Omental fat pad (tissue), 4 donors: ENCODE results near the gene AARSD1. TPM values are rescaled to one million over a fixed set of nuclear protein-coding genes. Genes with fewer than 3 reads are reported as not detected.
"Not testable (repeated sequence)": the region's sequence is repeated elsewhere in the genome, so short reads cannot be mapped to it uniquely, and the experiment has no call there.

Experiments used
- ATAC-seq: fragments of 150-250 bp; one replicate; pipeline ENCODE4 v1.9.1; 2016; ENCODE audit warnings: mild to moderate bottlenecking, moderate library complexity; ENCODE audit not compliant: low FRiP score
- DNase-seq: peaks from one replicate; pipeline ENCODE4 v3.0.0-alpha.2; 2019; ENCODE audit warnings: low spot score
- CTCF ChIP-seq, 3 donors: fragments of 450-650 bp; IDR thresholded peaks; one replicate each; pipeline ENCODE4 v1.5.1; 2016 to 2017; ENCODE audit warnings: antibody characterized with exemption in 3 of 3, mild to moderate bottlenecking in 3 of 3, moderate library complexity in 2 of 3
- total RNA-seq, 4 donors: library from RNA; depleted of rRNA; stranded (reverse); fragments of >200 nt; gene quantifications; one replicate each; pipeline ENCODE4 v1.1.0, GENCODE V29; 2016

AARSD1 gene
- total RNA-seq, 4 donors from 2014 or later, result 17.8 to 36.0 (median 20.2) TPM

GRCh38 chr17:42928714-42929496, 35.3 kb downstream of the AARSD1 start:
- peak in 1 of 3 donors; percentile 30 for TF ChIP-seq CTCF (IDR thresholded peaks at IDR 0.05)
- DNase-seq (no peak), ATAC-seq (peak; percentile 95)

- ATAC-seq (no peak), DNase-seq (no peak)
- no peak for TF ChIP-seq CTCF (IDR thresholded peaks at IDR 0.05)
Observed at GRCh38 chr17:42924891-42925290, 39.4 kb downstream of the AARSD1 start.

GRCh38 chr17:42923472-42923871, 40.8 kb downstream of the AARSD1 start:
- ATAC-seq, DNase-seq: not testable (repeated sequence)

- ATAC-seq (no peak), DNase-seq (no peak)
- no peak for TF ChIP-seq CTCF (IDR thresholded peaks at IDR 0.05)
Observed at GRCh38 chr17:42922294-42922693, 42.0 kb downstream of the AARSD1 start.

GRCh38 chr17:42920922-42921321, 43.3 kb downstream of the AARSD1 start:
- DNase-seq (no peak), ATAC-seq (no peak)
- no peak for TF ChIP-seq CTCF (IDR thresholded peaks at IDR 0.05)

GRCh38 chr17:42920106-42920900, 44.0 kb downstream of the AARSD1 start:
- ATAC-seq (no peak), DNase-seq (no peak)
- TF ChIP-seq CTCF (IDR thresholded peaks at IDR 0.05), result no peak

- not testable (repeated sequence) for DNase-seq, ATAC-seq
Observed at GRCh38 chr17:42919522-42920077, 44.7 kb downstream of the AARSD1 start.
